Neural cell (in vitro differentiated cells): ENCODE results near the gene AGO3. TPM values are rescaled to one million over a fixed set of nuclear protein-coding genes. Genes with fewer than 3 reads are reported as not detected.

Experiments
- H2AFZ ChIP-seq: fragments of 200-600, 300-800 bp; sonication (generic), shearing (Covaris generic); 2 replicates; pipeline ENCODE4 v1.6.0; 2014; ENCODE audit warnings: low read depth, mild to moderate bottlenecking, antibody characterized with exemption, low read length, moderate library complexity
- H3F3A ChIP-seq: fragments of 200-600 bp; shearing (Covaris generic); 2 replicates; pipeline ENCODE4 v1.6.1; 2016; ENCODE audit warnings: mild to moderate bottlenecking, moderate library complexity, mixed read lengths, antibody characterized with exemption, low read length; ENCODE audit not compliant: insufficient read depth, poor library complexity, severe bottlenecking
- H3K27ac ChIP-seq: fragments of 200-600, 300-800 bp; sonication (generic), shearing (Covaris generic); 2 replicates; pipeline ENCODE4 v1.5.1; 2014; ENCODE audit warnings: mild to moderate bottlenecking, low read length, moderate library complexity
- H3K27me3 ChIP-seq: fragments of 300-800, 200-600 bp; sonication (generic), shearing (Covaris generic); 2 replicates; pipeline ENCODE4 v1.6.0; 2014; ENCODE audit warnings: mild to moderate bottlenecking, low read depth, low read length, moderate library complexity; ENCODE audit not compliant: insufficient read depth
- H3K36me3 ChIP-seq: fragments of 300-800, 200-600 bp; sonication (generic), shearing (Covaris generic); 2 replicates; pipeline ENCODE4 v1.5.1; 2014; ENCODE audit warnings: mild to moderate bottlenecking, antibody characterized with exemption, low read length, moderate library complexity; ENCODE audit not compliant: insufficient read depth
- H3K4me2 ChIP-seq: fragments of 300-800, 200-600 bp; sonication (generic), shearing (Covaris generic); 2 replicates; pipeline ENCODE4 v1.6.0; 2014; ENCODE audit warnings: mild to moderate bottlenecking, low read length
- H3K4me3 ChIP-seq: fragments of 300-800, 200-600 bp; sonication (generic), shearing (Covaris generic); 2 replicates; pipeline ENCODE4 v1.5.1; 2014; ENCODE audit warnings: mild to moderate bottlenecking, low read length, moderate library complexity
- H3K79me2 ChIP-seq: fragments of 200-600 bp; shearing (Covaris generic); replicated peaks from 2 replicates; pipeline ENCODE4 v1.6.0; 2014; ENCODE audit warnings: mild to moderate bottlenecking, low read length, moderate library complexity; ENCODE audit not compliant: insufficient read depth
- H3K9ac ChIP-seq: fragments of 300-800, 200-600 bp; sonication (generic), shearing (Covaris generic); 2 replicates; pipeline ENCODE4 v1.6.1; 2016; ENCODE audit warnings: mild to moderate bottlenecking, low read length, mixed read lengths
- H3K9me2 ChIP-seq: fragments of 200-600 bp; shearing (Covaris generic); 2 replicates; pipeline ENCODE4 v1.6.1; 2016; ENCODE audit warnings: mild to moderate bottlenecking, low read length, mixed read lengths; ENCODE audit not compliant: insufficient read depth
- H3K9me3 ChIP-seq: fragments of 200-600, 300-800 bp; sonication (generic), shearing (Covaris generic); 2 replicates; pipeline ENCODE4 v1.6.1; 2016; ENCODE audit warnings: mild to moderate bottlenecking, mixed run types, low read length, moderate library complexity, mixed read lengths
- H4K20me1 ChIP-seq: fragments of 200-600 bp; shearing (Covaris generic); 2 replicates; pipeline ENCODE4 v1.6.1; 2016; ENCODE audit warnings: mild to moderate bottlenecking, mixed run types; ENCODE audit not compliant: insufficient read depth
- CTCF ChIP-seq: fragments of 450-650 bp; IDR thresholded peaks from 2 replicates; pipeline ENCODE4 v1.5.1; 2014; ENCODE audit warnings: antibody characterized with exemption, mild to moderate bottlenecking, moderate library complexity; ENCODE audit not compliant: poor library complexity, severe bottlenecking
- EP300 ChIP-seq: fragments of 450-650 bp; conservative IDR thresholded peaks from 2 replicates; pipeline ENCODE4 v1.6.1; 2014; ENCODE audit warnings: antibody characterized with exemption, mild to moderate bottlenecking, moderate library complexity; ENCODE audit not compliant: poor library complexity, severe bottlenecking
- EZH2 ChIP-seq: fragments of 200-600, 300-800 bp; shearing (Covaris generic), sonication (generic); IDR thresholded peaks from 2 replicates; pipeline ENCODE4 v1.6.1; 2014; ENCODE audit warnings: antibody characterized with exemption, low read length, borderline replicate concordance, mild to moderate bottlenecking; ENCODE audit not compliant: insufficient read depth, poor library complexity, severe bottlenecking
- MXI1 ChIP-seq: fragments of 450-650 bp; conservative IDR thresholded peaks from 2 replicates; pipeline ENCODE4 v1.6.1; 2014; ENCODE audit warnings: antibody characterized with exemption, mild to moderate bottlenecking; ENCODE audit not compliant: poor library complexity, severe bottlenecking
- POLR2AphosphoS5 ChIP-seq: IDR thresholded peaks from 2 replicates; pipeline ENCODE4 v1.6.1; 2012
- RAD21 ChIP-seq: fragments of 450-650 bp; conservative IDR thresholded peaks from 2 replicates; pipeline ENCODE4 v1.6.1; 2014; ENCODE audit warnings: antibody characterized with exemption, mild to moderate bottlenecking, moderate library complexity
- REST ChIP-seq: IDR thresholded peaks from 2 replicates; pipeline ENCODE4 v1.6.1; 2012; ENCODE audit warnings: borderline replicate concordance
- SMC3 ChIP-seq: fragments of 450-650 bp; conservative IDR thresholded peaks from 2 replicates; pipeline ENCODE4 v1.6.1; 2014; ENCODE audit warnings: antibody characterized with exemption, mild to moderate bottlenecking, moderate library complexity; ENCODE audit not compliant: poor library complexity
- TAF1 ChIP-seq: IDR thresholded peaks from 2 replicates; pipeline ENCODE4 v1.6.1; 2012; ENCODE audit warnings: low read depth
- polyA plus RNA-seq: library from polyadenylated mRNA; depleted of rRNA; stranded (reverse); fragments of >200 nt; gene quantifications from 2 replicates; pipeline ENCODE4 v1.2.3, GENCODE V29; 2014

The AGO3 gene
- polyA plus RNA-seq, 1 donor from 2014 or later, result 9.4 TPM

GRCh38 chr1:36031441-36031840, 100.5 kb downstream of the AGO3 start:
- Histone ChIP-seq H3K36me3 (peaks cover 15% of the 10 kb centered on the region), H3K79me2 (no peaks in the 10 kb centered on the region), H3K9me2 (no peaks in the 10 kb centered on the region), H3F3A (no peaks in the 10 kb centered on the region), H4K20me1 (no peaks in the 10 kb centered on the region), H3K27ac (no peak overlapping the region), H2AFZ (no peak overlapping the region), H3K9ac (no peak overlapping the region), H3K9me3 (no peaks in the 10 kb centered on the region), H3K4me2 (no peak overlapping the region), H3K4me3 (no peak overlapping the region), H3K27me3 (no peaks in the 10 kb centered on the region)
- TF ChIP-seq CTCF (no peak), TAF1 (no peak), REST (no peak), EP300 (no peak), EZH2 (no peak), MXI1 (no peak)

GRCh38 chr1:36034692-36035091, 103.8 kb downstream of the AGO3 start:
- Histone ChIP-seq H3K27me3 (no peaks in the 10 kb centered on the region), H2AFZ (no peak overlapping the region), H3K36me3 (peaks cover 15% of the 10 kb centered on the region), H3K9me2 (no peaks in the 10 kb centered on the region), H4K20me1 (no peaks in the 10 kb centered on the region), H3F3A (no peaks in the 10 kb centered on the region), H3K9ac (no peak overlapping the region), H3K9me3 (no peaks in the 10 kb centered on the region), H3K27ac (no peak overlapping the region), H3K4me3 (no peak overlapping the region), H3K4me2 (no peak overlapping the region), H3K79me2 (no peaks in the 10 kb centered on the region)
- TF ChIP-seq TAF1 (no peak), MXI1 (no peak), EP300 (no peak), SMC3 (no peak)

- H3K27me3 ChIP-seq, result no peaks in the 10 kb centered on the region
- no peak overlapping the region for H3K4me3 ChIP-seq
- TF ChIP-seq EP300 (no peak), TAF1 (no peak), CTCF (no peak), RAD21 (no peak), MXI1 (no peak), EZH2 (no peak), REST (no peak), POLR2AphosphoS5 (no peak), SMC3 (no peak)
- H3K79me2 ChIP-seq, result no peaks in the 10 kb centered on the region
- H3K9me2 ChIP-seq, result no peaks in the 10 kb centered on the region
- no peak overlapping the region for H3K9ac ChIP-seq
- no peak overlapping the region for H3K27ac ChIP-seq
- H2AFZ ChIP-seq, result no peak overlapping the region
- no peaks in the 10 kb centered on the region for H4K20me1 ChIP-seq
- no peaks in the 10 kb centered on the region for H3K9me3 ChIP-seq
- H3F3A ChIP-seq, result no peaks in the 10 kb centered on the region
- H3K36me3 ChIP-seq, result peaks cover 15% of the 10 kb centered on the region
- H3K4me2 ChIP-seq, result no peak overlapping the region
Observed at GRCh38 chr1:36035154-36035553, 104.2 kb downstream of the AGO3 start.
